CD4-positive, alpha-beta T cell treated with Interleukin-4 for 4 hours (primary cell): ENCODE measurements around the gene WNT7B.
A peak's percentile ranks its signal among the peaks of the same experiment; 100 is the strongest.

ENCODE experiments used
- DNase-seq: peaks from one replicate; pipeline ENCODE4 v3.0.0-alpha.2; 2020

Gene WNT7B

GRCh38 chr22:45994491-45995404 is 17.8 kb upstream of the WNT7B start:
- DNase-seq: peak; percentile 67

GRCh38 chr22:45993841-45994240 is 16.9 kb upstream of the WNT7B start:
- no peak for DNase-seq

- DNase-seq: no peak
Observed at GRCh38 chr22:45993143-45993692, 16.3 kb upstream of the WNT7B start.

- DNase-seq: no peak
Observed at GRCh38 chr22:45992737-45993136, 15.8 kb upstream of the WNT7B start.

- no peak for DNase-seq
Observed at GRCh38 chr22:45991098-45991497, 14.1 kb upstream of the WNT7B start.

GRCh38 chr22:45987136-45987861 is 10.3 kb upstream of the WNT7B start:
- no peak for DNase-seq

GRCh38 chr22:45984316-45984916 is 7.5 kb upstream of the WNT7B start:
- no peak for DNase-seq

GRCh38 chr22:45983797-45984196 is 6.8 kb upstream of the WNT7B start:
- DNase-seq: no peak

GRCh38 chr22:45980761-45981160 is 3.8 kb upstream of the WNT7B start:
- no peak for DNase-seq

GRCh38 chr22:45980268-45980570 is 3.3 kb upstream of the WNT7B start:
- DNase-seq: no peak

GRCh38 chr22:45978275-45978713 is 1.3 kb upstream of the WNT7B start:
- no peak for DNase-seq

GRCh38 chr22:45977551-45978274 is 751 bp upstream of the WNT7B start:
- DNase-seq: no peak

- DNase-seq: no peak
Observed at GRCh38 chr22:45976254-45977002, 534 bp downstream of the WNT7B start.

- no peak for DNase-seq
Observed at GRCh38 chr22:45975164-45976161, 1.5 kb downstream of the WNT7B start.

GRCh38 chr22:45974498-45974897 is 2.5 kb downstream of the WNT7B start:
- no peak for DNase-seq

- no peak for DNase-seq
Observed at GRCh38 chr22:45972889-45973253, 4.1 kb downstream of the WNT7B start.

GRCh38 chr22:45972091-45972888 is 4.7 kb downstream of the WNT7B start:
- no peak for DNase-seq

GRCh38 chr22:45971408-45972028 is 5.4 kb downstream of the WNT7B start:
- DNase-seq: no peak

GRCh38 chr22:45970705-45971407 is 6.1 kb downstream of the WNT7B start:
- DNase-seq: no peak
